ENCODE measurements around the gene NUDT16.
A peak's percentile ranks its signal among the peaks of the same experiment; 100 is the strongest.
"Not testable (repeated sequence)": the region's sequence is repeated elsewhere in the genome, so short reads cannot be mapped to it uniquely, and the experiment has no call there.

Gene NUDT16

DNA sequence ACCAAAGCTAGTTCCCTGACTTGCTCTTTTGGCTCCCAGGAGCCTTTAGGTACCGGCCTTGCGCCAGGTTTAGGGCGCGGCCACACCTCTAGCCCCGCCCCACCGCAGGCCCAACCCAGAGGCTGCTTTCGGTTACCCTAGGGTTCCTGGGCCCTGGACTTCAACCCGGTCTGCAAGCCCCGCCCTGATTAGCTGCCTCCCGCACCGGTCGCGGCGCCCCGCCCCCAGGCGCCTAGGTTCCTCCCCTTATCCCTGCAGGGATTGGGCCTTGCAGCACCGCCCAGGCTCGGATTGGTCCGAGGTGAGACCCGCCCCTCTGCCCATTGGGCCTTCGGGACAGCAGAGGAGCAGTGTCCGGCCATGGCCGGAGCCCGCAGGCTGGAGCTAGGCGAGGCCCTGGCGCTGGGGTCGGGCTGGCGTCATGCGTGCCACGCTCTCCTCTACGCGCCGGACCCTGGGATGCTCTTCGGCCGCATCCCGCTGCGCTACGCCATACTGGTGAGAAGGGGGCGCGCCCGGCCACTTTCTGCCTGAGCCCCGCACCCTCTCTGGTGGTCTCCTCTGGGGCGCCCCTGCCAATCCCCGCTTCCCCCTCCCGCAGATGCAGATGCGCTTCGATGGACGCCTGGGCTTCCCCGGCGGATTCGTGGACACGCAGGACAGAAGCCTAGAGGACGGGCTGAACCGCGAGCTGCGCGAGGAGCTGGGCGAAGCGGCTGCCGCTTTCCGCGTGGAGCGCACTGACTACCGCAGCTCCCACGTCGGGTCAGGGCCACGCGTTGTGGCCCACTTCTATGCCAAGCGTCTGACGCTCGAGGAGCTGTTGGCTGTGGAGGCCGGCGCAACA, at the start of gene NUDT16:
NUDT16 (plus strand) TSS at position 330 of the 847 bp plus-strand sequence; CDS start at position 361, 31 bp downstream.
- DNase-seq (ENCODE audit: low read depth in 2 of 2, low spot score in 1 of 2) = peak; percentile 83 to 88

DNA sequence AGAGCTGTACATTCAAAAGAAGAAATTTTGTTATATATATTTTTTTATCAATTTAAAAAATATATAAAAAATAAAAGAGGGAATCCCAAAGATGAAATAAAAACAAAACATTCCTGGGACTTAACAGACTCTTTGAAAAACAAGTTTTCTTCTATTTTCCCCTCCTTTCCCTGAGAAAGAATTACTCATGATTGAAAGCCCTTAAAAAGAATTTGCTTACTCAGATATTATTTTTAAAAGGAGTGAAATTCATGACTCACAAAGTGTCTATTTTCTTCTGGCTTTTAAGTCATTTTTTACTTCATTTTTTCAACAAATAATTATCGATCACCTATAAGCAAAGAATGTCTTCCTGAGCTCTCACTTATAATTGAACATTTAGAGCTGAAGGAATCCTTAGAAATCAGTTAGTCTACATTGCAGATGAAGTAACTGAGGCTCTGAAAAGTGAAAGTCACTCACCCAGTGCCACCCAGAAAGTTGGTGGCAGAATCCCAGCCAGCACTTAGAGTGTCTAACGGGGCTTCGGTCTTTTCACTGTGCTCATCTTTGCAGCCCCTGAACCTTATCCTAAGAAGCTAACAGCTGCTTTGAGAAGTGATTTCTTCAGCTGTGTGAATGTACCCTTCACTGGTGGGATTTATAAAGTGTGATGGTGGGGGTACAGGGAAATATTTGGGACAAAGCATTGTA, 42.5 kb upstream of the NUDT16 start:
- DNase-seq (ENCODE audit: low read depth in 2 of 2, low spot score in 1 of 2) = no peak

DNA sequence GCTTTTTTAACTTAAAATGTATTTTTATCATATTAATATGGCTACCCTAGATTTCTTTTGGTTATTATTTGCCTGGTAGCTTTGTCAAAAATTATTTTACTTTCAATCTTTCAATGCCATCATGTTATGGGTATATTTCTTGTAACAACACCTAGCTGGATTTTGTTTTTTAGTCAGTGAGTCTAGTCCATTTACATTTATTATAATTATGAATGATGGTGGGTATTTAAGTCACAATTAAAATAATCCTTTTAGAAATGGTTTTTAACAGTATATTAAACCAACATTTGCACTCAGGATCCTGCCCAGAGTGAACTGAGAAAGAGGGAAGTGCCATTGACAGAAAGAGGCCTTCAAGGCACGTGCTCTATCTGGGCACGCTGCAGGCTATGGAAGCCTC, 39.8 kb upstream of the NUDT16 start:
- no peak for DNase-seq (ENCODE audit: low read depth in 2 of 2, low spot score in 1 of 2)

DNA sequence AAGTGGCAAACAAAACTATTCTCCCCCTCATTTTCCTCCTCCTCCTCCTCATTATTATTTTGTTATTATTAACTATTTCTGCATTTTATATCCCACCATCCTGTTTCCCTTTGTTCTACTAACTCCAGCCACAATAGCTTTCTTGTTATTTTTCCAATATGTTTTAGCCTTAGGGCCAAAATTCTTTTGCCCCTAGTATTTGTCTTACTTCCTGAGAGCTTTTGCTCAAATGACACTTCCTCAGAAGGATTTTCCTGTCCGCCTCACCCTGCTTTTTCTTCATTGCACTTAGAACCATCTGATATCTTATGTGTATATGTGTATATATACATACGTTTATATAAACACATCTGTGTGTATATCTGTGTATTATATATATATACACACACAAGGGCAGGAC, 32.7 kb upstream of the NUDT16 start:
- DNase-seq (ENCODE audit: low read depth in 2 of 2, low spot score in 1 of 2) = no peak

DNA sequence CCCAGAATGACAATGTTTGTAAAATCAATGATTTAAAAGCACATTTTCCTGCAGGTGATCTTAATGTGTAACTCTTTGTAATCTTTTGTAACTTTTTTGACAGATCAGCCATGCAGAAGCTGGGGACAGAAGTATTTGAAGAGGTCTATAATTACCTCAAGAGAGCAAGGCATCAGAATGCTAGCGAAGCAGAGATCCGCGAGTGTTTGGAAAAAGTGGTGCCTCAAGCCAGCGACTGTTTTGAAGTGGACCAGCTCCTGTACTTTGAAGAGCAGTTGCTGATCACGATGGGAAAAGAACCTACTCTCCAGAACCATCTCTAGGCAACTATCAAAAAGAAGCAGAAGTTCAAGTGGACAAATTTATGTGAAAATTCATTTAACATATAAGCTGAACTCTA, 32.1 kb upstream of the NUDT16 start:
- no peak for DNase-seq (ENCODE audit: low read depth in 2 of 2, low spot score in 1 of 2)

DNA sequence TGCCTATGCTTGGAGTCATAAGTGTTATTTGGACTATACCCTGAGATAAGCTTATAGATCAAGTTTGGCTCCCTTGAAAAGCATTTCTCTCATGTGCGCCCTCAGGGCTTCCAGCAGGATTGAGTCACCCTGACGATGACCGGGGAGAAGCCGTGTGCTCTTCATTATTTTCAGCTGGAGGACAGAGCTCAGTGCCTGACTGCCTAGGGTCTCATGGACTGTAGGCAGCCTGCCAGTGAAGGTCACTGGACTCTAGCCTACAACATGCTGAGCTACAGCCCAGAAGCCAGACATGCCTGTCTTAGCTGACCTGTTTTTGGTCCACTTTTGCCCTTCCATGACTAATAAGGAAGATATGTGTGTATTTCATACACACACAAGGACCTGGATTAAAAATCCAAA, 31.6 kb upstream of the NUDT16 start:
- no peak for DNase-seq (ENCODE audit: low read depth in 2 of 2, low spot score in 1 of 2)

DNA sequence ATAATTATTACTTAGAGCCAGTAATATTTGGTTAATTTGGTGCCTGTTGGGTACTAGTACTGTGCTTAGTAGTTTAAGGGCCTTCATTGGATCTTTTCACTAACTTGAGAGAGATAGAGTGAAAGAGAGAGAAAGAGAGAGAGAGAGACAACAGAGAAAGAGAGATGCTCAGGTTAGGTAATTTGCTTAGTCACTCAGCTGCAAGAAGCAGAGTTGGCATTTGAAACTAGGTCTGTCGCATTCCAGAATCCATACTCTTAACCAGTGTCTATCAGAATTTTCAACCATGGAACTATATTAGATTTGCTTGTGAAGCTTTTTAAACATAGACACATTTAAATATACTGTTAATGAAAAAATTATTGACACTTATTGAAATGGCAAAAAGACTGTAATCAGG, 31.1 kb upstream of the NUDT16 start:
- no peak for DNase-seq (ENCODE audit: low read depth in 2 of 2, low spot score in 1 of 2)

DNA sequence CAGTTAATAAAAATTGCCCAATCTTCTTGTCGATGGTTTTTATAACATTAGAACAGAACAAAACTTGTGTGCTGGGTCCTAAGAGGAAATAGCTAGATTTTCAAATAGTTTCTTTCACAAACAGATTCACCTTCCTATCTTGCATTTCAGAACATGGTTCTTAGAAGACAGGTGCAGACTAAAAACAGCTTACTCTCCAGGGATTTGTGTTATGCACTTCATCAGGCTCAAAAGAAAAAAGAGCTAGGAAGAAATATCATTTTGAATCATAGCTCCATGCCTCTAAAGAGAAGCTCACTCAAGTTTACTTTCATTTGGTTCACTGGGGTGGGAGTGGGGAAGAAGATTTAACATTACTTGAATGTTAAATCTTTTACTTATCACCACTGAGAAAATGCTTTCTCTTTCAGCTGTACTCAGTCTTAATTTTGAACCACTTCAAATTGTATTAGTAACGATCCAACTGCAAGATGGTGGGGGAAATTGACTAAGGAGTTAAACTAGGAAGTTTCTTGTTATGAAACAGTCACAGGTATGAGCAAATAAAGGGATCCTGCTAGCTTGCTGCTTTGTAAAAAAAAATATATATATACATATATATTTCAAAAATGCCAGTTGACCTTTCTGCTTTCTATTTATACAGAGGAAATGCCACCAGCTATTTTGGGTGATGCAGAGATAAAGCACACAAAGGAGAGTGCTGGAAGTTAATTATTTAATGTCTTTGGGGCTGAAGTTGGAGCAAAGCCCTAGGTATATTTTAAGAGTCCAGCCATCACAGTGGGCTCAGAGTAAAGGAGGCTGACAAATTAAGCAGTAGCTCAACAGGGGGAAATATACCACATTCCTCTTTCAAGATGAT, 28.3 kb upstream of the NUDT16 start:
- DNase-seq (ENCODE audit: low read depth in 2 of 2, low spot score in 1 of 2) = no peak

DNA sequence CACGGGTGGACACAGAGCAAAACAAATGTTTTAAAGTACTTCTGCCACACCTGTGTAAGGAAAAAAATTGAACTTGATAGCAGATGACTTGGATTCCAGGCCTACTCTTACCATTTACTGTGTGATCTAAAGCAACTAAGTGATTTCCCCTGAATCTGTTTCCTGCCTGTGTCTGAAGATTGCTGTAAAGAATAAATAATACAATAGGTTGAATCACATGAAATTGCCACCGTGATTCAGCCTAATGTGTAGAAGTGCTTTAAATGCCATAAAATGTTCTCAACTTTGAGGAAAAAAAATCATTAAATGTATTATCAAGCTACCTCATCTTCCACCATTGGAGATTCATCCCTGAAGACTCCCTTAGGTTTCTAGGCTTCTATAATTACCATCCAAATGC, 27.6 kb upstream of the NUDT16 start:
- no peak for DNase-seq (ENCODE audit: low read depth in 2 of 2, low spot score in 1 of 2)

DNA sequence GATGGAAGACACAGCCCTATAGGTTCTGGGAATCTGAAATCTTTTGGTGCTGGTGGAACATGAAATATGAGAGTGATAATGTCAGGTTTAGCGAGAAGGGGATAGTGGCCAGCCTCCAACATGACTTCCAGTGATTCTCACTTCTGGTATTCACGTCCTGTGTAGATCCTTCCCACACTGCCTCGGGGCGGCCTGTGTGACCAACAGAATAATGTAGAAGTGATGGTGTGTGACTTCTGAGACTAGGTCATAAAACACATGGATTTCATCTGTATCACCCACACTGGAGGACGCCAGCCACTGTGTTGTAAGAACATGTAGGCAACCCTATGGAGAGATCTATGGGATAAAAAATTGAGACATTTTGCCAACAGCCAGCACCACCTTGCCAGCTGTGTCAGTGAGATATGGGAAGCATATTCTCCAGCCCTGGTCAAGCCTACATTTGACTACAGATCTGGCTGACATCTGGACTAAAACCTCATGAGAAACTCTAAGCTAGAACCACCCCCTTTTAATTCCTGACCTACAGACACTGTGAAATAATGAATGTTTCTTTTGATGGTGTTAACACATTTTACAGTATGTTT, 25.5 kb upstream of the NUDT16 start:
- no peak for DNase-seq (ENCODE audit: low read depth in 2 of 2, low spot score in 1 of 2)

DNA sequence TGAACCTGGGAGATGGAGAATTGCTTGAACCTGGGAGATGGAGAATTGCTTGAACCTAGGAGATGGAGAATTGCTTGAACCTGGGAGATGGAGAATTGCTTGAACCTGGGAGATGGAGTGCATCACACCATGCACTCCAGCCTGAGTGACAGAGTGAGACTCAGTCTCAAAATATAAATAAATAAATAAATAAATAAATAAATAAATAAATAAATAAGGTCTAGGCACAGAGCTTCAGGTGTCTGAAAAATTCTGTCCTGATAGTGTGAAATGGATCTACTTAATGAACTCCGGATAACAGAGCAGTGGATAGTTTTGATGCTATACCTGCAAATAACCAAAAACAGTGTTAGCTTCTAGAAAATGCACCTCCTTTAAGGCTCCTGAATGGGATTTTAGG, 24.3 kb upstream of the NUDT16 start:
- no peak for DNase-seq (ENCODE audit: low read depth in 2 of 2, low spot score in 1 of 2)

DNA sequence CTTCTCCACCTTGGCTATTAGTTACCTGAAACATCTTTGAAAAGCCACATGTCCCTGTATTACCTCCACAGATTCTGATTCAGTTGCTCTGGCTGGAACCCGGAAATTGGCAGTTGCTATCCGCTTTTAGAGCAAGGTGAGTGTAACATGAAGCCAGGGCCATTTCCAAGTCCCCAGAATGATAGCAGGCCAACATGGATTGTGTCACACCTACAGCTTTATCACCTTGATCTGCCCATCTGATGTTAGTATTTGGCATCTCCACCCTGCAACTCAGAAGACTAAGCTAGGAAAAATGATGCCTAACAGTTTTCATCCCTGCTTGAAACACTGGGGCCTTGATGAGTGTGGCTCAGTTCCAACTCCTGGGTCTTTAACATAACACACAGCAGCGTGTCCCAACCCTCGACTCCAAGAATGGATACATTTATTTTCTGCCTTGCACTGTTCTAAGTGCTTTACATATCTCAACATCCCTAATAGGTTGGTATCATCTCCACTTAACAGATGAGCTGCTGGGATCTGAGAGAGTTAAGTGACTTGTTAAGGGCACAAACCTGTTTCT, 21.3 kb upstream of the NUDT16 start:
- DNase-seq (ENCODE audit: low read depth in 2 of 2, low spot score in 1 of 2) = no peak

DNA sequence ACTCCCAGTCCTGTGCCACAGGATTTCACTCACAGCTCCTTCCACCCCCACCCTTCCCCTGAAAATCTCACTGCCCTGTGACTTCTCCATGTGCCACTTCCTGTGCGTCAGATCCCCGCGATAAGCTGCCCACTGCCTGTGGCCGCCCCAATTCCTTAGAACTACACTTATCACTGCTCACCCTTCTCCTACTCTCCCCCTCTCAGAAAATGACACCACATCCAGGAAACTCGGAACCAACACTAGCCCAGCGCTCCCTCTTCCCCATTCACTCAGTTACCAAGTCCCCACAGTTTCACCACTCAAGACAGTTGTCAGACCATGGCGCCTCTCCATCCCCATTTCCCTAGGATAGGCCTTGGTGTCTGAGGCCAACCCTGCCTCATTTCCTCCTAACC, 20.5 kb upstream of the NUDT16 start:
- not testable (repeated sequence) for DNase-seq (ENCODE audit: low read depth in 2 of 2, low spot score in 1 of 2)

DNA sequence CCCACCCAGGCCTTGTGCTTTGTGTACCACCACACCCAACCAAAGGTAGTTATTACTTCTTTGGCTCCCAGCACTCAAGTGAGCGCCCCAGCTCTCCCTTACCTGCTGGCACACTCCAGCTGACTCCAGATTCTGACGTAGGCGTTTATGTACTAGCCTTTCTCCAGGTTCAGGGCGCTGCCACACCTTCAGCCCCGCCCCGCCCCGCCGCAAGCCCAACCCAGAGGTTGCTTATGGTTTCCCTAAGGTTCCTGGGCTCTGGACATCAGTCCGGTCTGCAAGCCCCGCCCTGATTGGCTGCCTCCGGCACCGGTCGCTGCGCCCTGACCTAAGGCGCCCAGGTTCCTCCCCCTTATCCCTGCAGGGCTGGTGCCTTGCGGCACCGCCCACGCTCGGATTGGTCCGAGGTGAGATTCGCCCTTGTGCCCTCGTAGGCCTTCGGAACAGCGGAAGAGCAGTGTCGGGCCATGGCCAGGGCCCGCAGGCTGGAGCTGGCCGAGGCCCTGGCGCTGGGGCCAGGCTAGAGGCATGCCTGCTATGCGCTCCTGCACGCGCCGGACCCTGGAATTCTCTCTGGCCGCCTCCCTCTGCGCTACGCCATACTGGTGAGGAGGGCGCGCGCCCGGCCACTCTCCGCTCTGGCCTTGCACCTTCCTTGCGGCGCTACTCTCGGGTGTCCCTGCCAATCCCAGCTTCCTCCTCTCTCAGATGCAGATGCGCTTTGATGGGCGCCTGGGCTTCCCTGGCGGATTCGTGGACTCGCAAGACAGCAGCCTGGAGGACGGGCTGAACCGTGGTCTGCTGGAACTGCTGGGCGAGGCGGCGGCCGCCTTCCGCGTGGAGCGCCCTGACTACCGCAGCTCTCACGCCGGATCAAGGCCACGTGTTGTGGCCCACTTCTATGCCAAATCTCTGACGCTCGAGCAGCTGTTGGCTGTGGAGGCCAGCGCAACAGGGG, 19.8 kb upstream of the NUDT16 start:
- DNase-seq (ENCODE audit: low read depth in 2 of 2, low spot score in 1 of 2) = no peak

DNA sequence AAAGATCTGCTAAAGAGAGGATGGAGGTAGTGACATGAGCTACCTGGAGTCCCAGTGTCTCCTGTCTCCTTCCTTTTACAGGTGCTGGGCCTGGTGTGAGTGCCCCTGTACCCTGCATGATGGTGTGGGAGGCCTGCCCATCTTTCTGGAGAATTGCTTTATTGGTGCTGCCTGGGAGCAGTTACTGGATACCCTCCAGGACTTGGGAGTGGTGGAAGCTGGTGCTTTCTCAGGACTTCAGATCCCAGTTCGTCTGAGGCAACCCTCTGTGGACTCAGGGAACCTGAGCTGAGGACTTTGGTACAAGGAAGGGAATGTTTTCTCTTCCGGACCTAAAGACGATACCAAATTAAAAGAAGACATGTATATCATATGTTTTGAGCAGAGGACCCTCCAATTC, 18.3 kb upstream of the NUDT16 start:
- no peak for DNase-seq (ENCODE audit: low read depth in 2 of 2, low spot score in 1 of 2)

DNA sequence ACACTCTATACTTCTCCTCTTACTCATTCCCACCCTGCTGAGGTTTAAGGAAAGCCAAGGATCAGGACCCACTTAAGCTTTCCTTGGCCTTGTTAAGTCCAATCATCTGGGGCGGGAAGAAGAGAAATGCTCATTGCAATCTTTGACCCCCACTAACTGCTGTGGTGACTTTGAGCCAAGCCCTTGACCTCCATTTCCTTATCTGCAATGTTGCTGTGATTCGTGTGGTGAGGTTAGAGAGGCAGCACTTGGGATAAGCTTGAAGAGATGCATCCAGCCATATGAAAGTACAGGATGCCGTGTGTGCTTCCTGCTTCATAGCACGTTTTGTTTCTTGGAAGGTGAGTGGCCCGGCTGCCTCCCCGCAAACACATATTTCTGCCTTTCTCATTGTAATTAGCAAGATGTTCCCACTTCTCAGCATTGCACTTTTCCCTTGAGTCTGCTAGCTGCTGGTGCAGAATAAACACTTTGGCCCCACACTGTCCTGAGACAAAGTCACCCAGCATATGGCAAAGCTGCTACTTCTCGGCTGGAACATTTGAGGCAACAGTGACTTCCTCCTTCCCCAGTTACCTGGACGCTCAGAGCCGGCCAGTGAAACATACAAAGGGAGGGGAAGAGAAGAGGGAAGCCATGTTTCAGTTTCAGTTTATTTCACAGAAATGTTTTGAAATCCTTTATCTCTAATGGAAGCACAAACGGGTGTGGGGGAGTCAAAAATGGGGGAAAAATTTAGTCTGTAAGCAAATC, 10.5 kb upstream of the NUDT16 start:
- DNase-seq (ENCODE audit: low read depth in 2 of 2, low spot score in 1 of 2) = no peak

DNA sequence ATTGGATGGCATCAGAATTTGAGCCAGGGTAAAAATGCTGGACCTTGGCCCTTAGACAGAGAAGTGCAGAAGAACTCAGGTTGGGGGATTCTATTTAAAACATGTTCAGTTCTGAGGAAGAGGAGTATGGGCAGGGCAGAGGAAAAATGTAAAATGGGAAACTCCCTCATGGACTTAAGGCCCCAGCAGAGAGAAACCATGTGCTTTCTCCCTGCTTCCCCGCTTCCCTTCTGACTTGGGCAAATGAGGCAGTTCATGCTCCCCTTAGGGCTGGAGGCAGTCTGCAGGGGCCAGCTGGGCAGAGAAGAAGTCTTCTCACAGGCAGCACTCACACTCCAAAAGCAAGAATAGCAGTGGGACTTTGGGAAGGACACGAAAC, 9.9 kb upstream of the NUDT16 start:
- no peak for DNase-seq (ENCODE audit: low read depth in 2 of 2, low spot score in 1 of 2)

DNA sequence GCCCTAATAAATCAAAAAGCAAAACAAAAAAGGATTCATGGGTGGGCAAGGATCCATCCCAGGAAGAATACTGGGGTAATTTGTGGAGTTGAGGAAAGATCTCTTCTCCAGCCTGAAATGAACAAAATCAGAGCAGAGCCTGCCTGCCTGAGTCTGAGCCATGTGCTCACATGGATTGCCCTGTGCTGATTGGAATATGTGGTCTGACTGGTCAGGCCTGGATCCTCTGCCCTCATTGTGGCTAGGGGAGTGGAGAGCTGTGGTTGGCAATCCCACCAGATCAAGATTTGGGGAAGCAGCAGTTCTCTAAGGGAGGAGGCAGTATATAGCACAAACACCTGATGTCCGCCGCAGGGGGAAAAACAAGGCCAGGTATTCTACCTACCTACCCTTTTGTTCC, 6.8 kb upstream of the NUDT16 start:
- DNase-seq (ENCODE audit: low read depth in 2 of 2, low spot score in 1 of 2) = no peak

DNA sequence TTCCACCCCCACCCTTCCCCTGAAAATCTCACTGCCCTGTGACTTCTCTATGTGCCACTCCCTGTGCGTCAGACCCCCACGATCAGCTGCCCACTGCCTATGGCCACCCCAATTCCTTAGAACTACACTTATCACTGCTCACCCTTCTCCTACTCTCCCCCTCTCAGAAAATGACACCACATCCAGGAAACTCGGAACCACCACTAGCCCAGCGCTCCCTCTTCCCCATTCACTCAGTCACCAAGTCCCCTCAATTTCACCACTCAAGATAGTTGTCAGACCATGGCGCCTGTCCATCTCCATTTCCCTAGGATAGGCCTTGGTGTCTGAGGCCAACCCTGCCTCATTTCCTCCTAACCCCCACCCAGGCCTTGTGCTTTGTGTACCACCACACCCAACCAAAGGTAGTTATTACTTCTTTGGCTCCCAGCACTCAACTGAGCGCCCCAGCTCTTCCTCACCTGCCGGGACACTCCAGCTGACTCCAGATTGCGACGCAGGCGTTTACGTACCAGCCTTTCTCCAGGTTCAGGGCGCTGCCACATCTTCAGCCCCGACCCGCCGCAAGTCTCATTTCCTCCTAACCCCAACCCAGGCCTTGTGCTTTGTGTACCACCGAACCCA, 641 bp upstream of the NUDT16 start:
- not testable (repeated sequence) for DNase-seq (ENCODE audit: low read depth in 2 of 2, low spot score in 1 of 2)

Measured in stimulated activated CD8-positive, alpha-beta memory T cell treated with anti-CD3 and anti-CD28 coated beads, Interleukin-4, amount 100 ng/mL, for 1 hour (primary cell).